Measurements from ENCODE around the gene LATS2.

DNA sequence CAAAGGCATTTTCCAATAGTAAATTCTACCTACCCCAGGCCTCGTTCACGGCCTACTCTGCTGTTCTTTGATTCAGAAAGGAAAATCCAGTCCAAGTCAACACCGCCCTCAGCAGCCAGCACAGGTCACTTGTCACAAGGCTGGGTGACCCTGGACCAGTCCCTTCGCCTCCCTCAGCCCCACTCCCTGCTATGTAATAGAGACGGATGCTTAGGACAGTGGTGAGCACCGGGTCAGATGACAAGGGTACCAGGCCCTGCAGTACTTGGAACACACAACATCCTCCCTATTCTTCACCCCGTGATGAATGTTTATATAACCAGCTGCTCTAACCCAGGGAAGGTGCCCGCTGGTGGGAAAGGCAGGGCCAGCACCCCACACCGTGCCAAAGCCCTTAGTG, 14.3 kb downstream of the LATS2 start:
- TF ChIP-seq, protein P1, sequence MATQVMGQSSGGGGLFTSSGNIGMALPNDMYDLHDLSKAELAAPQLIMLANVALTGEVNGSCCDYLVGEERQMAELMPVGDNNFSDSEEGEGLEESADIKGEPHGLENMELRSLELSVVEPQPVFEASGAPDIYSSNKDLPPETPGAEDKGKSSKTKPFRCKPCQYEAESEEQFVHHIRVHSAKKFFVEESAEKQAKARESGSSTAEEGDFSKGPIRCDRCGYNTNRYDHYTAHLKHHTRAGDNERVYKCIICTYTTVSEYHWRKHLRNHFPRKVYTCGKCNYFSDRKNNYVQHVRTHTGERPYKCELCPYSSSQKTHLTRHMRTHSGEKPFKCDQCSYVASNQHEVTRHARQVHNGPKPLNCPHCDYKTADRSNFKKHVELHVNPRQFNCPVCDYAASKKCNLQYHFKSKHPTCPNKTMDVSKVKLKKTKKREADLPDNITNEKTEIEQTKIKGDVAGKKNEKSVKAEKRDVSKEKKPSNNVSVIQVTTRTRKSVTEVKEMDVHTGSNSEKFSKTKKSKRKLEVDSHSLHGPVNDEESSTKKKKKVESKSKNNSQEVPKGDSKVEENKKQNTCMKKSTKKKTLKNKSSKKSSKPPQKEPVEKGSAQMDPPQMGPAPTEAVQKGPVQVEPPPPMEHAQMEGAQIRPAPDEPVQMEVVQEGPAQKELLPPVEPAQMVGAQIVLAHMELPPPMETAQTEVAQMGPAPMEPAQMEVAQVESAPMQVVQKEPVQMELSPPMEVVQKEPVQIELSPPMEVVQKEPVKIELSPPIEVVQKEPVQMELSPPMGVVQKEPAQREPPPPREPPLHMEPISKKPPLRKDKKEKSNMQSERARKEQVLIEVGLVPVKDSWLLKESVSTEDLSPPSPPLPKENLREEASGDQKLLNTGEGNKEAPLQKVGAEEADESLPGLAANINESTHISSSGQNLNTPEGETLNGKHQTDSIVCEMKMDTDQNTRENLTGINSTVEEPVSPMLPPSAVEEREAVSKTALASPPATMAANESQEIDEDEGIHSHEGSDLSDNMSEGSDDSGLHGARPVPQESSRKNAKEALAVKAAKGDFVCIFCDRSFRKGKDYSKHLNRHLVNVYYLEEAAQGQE (IDR thresholded peaks at IDR 0.05; ENCODE audit: insufficient read depth in 1 of 2, low read depth in 2 of 2, low read length in 2 of 2), result no peak
- TF ChIP-seq POLR2AphosphoS5 (IDR thresholded peaks at IDR 0.05; ENCODE audit: low read depth, low read length), result no peak
- TF ChIP-seq TAF1 (IDR thresholded peaks at IDR 0.05; ENCODE audit: borderline replicate concordance, insufficient read depth, low read length), result no peak
- no peak for TF ChIP-seq SIN3A (IDR thresholded peaks at IDR 0.05; ENCODE audit: borderline replicate concordance, insufficient read depth, low read length)
